Cardiac muscle cell (in vitro differentiated cells and primary cell): Measurements from ENCODE around the gene MB. TPM values are rescaled to one million over a fixed set of nuclear protein-coding genes. Genes with fewer than 3 reads are reported as not detected.

Experiments used
- DNase-seq, 2 donors: peaks; one replicate each; pipeline versions ENCODE4 v3.0.0 to v3.0.0-alpha.2; 2010 to 2017; ENCODE audit warnings: low read depth in 1 of 2, low spot score in 1 of 2
- H3K27ac ChIP-seq: fragments of 200-600 bp; sonication (generic); 2 replicates; pipeline ENCODE4 v1.5.1; 2016
- H3K27me3 ChIP-seq: fragments of 200-600 bp; sonication (generic); 2 replicates; pipeline ENCODE4 v1.6.0; 2016; ENCODE audit warnings: control low read depth
- H3K36me3 ChIP-seq: fragments of 200-600 bp; sonication (generic); 2 replicates; pipeline ENCODE4 v1.5.1; 2016; ENCODE audit warnings: control low read depth
- H3K4me1 ChIP-seq: fragments of 200-600 bp; sonication (generic); 2 replicates; pipeline ENCODE4 v1.8.1; 2017; ENCODE audit warnings: low read depth, mild to moderate bottlenecking, mixed run types
- H3K4me3 ChIP-seq: fragments of 200-600 bp; sonication (generic); 2 replicates; pipeline ENCODE4 v1.5.1; 2016; ENCODE audit warnings: mild to moderate bottlenecking
- H3K9me3 ChIP-seq: fragments of 200-600 bp; sonication (generic); 2 replicates; pipeline ENCODE4 v1.5.1; 2017; ENCODE audit warnings: low read depth, mild to moderate bottlenecking, control low read depth
- CTCF ChIP-seq: IDR thresholded peaks from 2 replicates; pipeline ENCODE4 v1.5.1; 2012; ENCODE audit warnings: low read depth, mild to moderate bottlenecking, low read length
- polyA plus RNA-seq: library from polyadenylated mRNA; unstranded; fragments of >200 nt; fragmentation: Nextera tagmentation; extraction: Ambion mirVana; gene quantifications from 2 replicates; pipeline ENCODE4 v1.2.1, GENCODE V29; 2016
- total RNA-seq: library from RNA; depleted of rRNA; stranded (reverse); fragments of >200 nt; gene quantifications from 2 replicates; pipeline ENCODE4 v1.2.3, GENCODE V29; 2016

The MB gene
- total and polyA plus RNA-seq, 2 experiments from 2014 or later, result 829 to 1,065 TPM

DNA sequence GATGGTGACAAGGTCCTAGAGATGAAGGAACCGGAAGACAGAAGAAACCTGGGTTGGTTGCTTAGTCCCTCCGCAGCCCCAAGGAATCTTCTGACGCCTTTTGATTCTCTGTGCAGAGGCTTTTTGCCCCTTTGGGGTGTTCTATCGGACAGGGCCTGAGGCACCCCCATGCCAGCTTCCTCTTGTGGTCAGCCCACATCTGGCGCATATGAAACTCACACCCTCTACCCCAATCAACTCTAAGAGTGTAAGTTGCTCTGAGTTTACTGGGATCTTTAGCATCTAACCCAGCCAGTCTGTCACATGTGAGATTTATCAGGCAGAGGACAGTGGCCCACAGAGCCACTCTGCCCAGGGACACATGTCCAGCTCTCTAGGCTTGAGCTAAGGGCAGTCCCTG is 59.1 kb downstream of the MB start:
- H3K4me1 ChIP-seq, result no peaks in the 10 kb centered on the region
- no peak overlapping the region for H3K4me3 ChIP-seq
- DNase-seq, result no peak
- no peaks in the 10 kb centered on the region for H3K9me3 ChIP-seq
- no peak overlapping the region for H3K27ac ChIP-seq
- H3K27me3 ChIP-seq, result no peaks in the 10 kb centered on the region
- TF ChIP-seq CTCF, result no peak
- H3K36me3 ChIP-seq, result no peaks in the 10 kb centered on the region

Other genes with a start within 250 kb of the MB start
- 1.5 and 2.1 TPM in 2 replicates for gene HMOX1, start 236.2 kb downstream of the MB start, total RNA-seq
- 1.6 and 3.3 TPM in 2 replicates for gene HMOX1, start 236.2 kb downstream of the MB start, polyA plus RNA-seq
- gene MCM5, start 217.2 kb downstream of the MB start, total RNA-seq, result 26.2 and 83.5 TPM in 2 replicates
- 31.7 and 82.1 TPM in 2 replicates for gene MCM5, start 217.2 kb downstream of the MB start, polyA plus RNA-seq
- gene RASD2, start 76.5 kb downstream of the MB start, total RNA-seq, result 1.1 and 1.2 TPM in 2 replicates
- 0.61 and 2.3 TPM in 2 replicates for gene RASD2, start 76.5 kb downstream of the MB start, polyA plus RNA-seq
- gene APOL6, start 31.1 kb upstream of the MB start, total RNA-seq, result not detected in 2 replicates
- 0.07 TPM in 1 of 2 replicates, not detected in the other for gene APOL6, start 31.1 kb upstream of the MB start, polyA plus RNA-seq
- gene APOL5, start 100.5 kb upstream of the MB start, total RNA-seq, result not detected in 2 replicates
- not detected in 2 replicates for gene APOL5, start 100.5 kb upstream of the MB start, polyA plus RNA-seq